GM12891 (cell line): ENCODE results near the gene PPP1R1B.

Source experiments
- POLR2A ChIP-seq: IDR thresholded peaks from 2 replicates; pipeline ENCODE4 v1.6.1; 2011; ENCODE audit warnings: low read depth, low read length, control low read depth
- POLR2AphosphoS5 ChIP-seq: IDR thresholded peaks from 2 replicates; pipeline ENCODE4 v1.6.1; 2011; ENCODE audit warnings: low read depth, low read length, control low read depth
- TAF1 ChIP-seq: IDR thresholded peaks from 2 replicates; pipeline ENCODE4 v1.6.1; 2011; ENCODE audit warnings: low read depth, low read length, control low read depth

- no peak for TF ChIP-seq POLR2AphosphoS5
- TF ChIP-seq POLR2A: no peak
- TF ChIP-seq TAF1: no peak
These were observed 11.6 kb downstream of the PPP1R1B start for GRCh38 chr17:39638317-39638716.
